ENCODE results near the gene PPP2R2B.

Gene PPP2R2B

GRCh38 chr5:146710348-146710747, 168.2 kb downstream of the PPP2R2B start:
- ChIA-PET POLR2A (no interaction called here), CTCF (no interaction called here)
- TF ChIP-seq, protein P1, sequence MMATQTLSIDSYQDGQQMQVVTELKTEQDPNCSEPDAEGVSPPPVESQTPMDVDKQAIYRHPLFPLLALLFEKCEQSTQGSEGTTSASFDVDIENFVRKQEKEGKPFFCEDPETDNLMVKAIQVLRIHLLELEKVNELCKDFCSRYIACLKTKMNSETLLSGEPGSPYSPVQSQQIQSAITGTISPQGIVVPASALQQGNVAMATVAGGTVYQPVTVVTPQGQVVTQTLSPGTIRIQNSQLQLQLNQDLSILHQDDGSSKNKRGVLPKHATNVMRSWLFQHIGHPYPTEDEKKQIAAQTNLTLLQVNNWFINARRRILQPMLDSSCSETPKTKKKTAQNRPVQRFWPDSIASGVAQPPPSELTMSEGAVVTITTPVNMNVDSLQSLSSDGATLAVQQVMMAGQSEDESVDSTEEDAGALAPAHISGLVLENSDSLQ (IDR thresholded peaks at IDR 0.05) = no peak
- TF ChIP-seq FOXM1 (IDR thresholded peaks at IDR 0.05; ENCODE audit: borderline replicate concordance) (no peak), ELF4 (IDR thresholded peaks at IDR 0.05) (no peak), FOXA1 (IDR thresholded peaks at IDR 0.05) (no peak), L3MBTL2 (conservative IDR thresholded peaks at IDR 0.05) (no peak), ARNT (IDR thresholded peaks at IDR 0.05) (no peak), LEF1 (IDR thresholded peaks at IDR 0.05; ENCODE audit: borderline replicate concordance) (no peak), FOXK2 (IDR thresholded peaks at IDR 0.05) (no peak), BHLHE40 (IDR thresholded peaks at IDR 0.05; ENCODE audit: borderline replicate concordance) (no peak), SUZ12 (IDR thresholded peaks at IDR 0.05) (no peak), SP1 (IDR thresholded peaks at IDR 0.05) (no peak), CTBP1 (IDR thresholded peaks at IDR 0.05; ENCODE audit: borderline replicate concordance) (no peak), HDGF (IDR thresholded peaks at IDR 0.05; ENCODE audit: borderline replicate concordance) (no peak), TARDBP (IDR thresholded peaks at IDR 0.05) (no peak), NFRKB (IDR thresholded peaks at IDR 0.05) (no peak), ZNF384 (IDR thresholded peaks at IDR 0.05) (no peak)
- DNase-seq (ENCODE audit: extremely low spot score) = no peak

DNA sequence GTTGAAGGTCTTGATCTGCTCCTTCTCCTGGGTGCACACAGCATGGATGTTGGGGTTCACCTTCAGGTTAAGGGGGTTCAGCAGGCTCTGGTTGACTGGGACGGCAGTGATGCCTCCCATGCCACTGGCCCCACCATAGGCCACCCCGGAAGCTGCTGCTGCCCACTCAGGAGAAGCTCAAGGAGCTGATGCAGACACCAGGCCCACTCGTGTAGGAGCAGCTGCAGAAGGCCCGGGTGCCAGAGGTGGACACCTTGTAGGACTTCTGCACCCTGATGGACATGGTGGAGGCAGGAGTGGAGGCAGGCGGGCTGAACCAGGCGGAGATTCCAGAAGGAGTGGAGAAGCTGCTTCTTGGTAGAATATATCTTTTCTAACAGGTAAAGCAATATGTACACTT, 171.2 kb downstream of the PPP2R2B start:
- TF ChIP-seq L3MBTL2 (conservative IDR thresholded peaks at IDR 0.05) (no peak), ZNF384 (IDR thresholded peaks at IDR 0.05) (no peak), TARDBP (IDR thresholded peaks at IDR 0.05) (no peak), NFRKB (IDR thresholded peaks at IDR 0.05) (no peak), FOXK2 (IDR thresholded peaks at IDR 0.05) (no peak), ARNT (IDR thresholded peaks at IDR 0.05) (no peak), CTBP1 (IDR thresholded peaks at IDR 0.05; ENCODE audit: borderline replicate concordance) (no peak)
- TF ChIP-seq, protein P1 (IDR thresholded peaks at IDR 0.05) = no peak
- POLR2A ChIA-PET = no interaction called here
- CTCF ChIA-PET = no interaction called here
- DNase-seq (ENCODE audit: extremely low spot score) = no peak

DNA sequence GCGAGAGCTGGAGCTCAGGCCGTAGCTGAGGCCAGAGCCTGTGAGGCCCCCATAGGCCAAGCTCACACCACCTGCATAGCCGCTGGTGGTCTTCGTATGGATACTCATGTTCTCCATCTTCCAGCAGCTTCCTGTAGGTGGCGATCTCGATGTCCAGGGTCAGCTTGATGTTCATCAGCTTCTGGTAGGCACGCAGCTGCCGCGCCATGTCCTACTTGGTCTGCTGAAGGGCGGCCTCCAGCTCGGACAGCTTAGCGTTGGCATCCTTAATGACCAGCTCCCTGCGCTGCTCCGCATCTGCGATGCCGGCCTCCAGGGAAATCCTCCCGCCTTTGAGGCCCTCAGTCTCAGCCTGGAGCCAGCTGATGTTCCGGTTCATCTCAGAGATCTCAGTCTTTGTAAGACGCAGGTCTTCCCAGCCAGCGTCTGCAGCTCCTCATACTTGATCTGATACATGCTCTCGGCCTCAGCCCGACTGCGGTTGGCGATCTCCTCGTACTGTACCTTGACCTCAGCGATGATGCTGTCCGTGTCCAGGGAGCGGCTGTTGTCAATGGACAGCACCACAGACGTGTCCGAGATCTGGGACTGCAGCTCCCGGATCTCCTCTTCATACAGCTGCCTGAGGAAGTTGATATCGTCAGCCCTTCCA, 172.1 kb downstream of the PPP2R2B start:
- DNase-seq (ENCODE audit: extremely low spot score) = peak; percentile 7
- TF ChIP-seq L3MBTL2 (conservative IDR thresholded peaks at IDR 0.05) (no peak), BHLHE40 (IDR thresholded peaks at IDR 0.05; ENCODE audit: borderline replicate concordance) (no peak), SP1 (IDR thresholded peaks at IDR 0.05) (no peak), TARDBP (IDR thresholded peaks at IDR 0.05) (no peak), FOXA1 (IDR thresholded peaks at IDR 0.05) (no peak), FOXK2 (IDR thresholded peaks at IDR 0.05) (no peak), ELF4 (IDR thresholded peaks at IDR 0.05) (no peak), NFRKB (IDR thresholded peaks at IDR 0.05) (no peak), ZNF384 (IDR thresholded peaks at IDR 0.05) (no peak), SUZ12 (IDR thresholded peaks at IDR 0.05) (no peak), HDGF (IDR thresholded peaks at IDR 0.05; ENCODE audit: borderline replicate concordance) (no peak), LEF1 (IDR thresholded peaks at IDR 0.05; ENCODE audit: borderline replicate concordance) (no peak), CTBP1 (IDR thresholded peaks at IDR 0.05; ENCODE audit: borderline replicate concordance) (no peak), ARNT (IDR thresholded peaks at IDR 0.05) (no peak), FOXM1 (IDR thresholded peaks at IDR 0.05; ENCODE audit: borderline replicate concordance) (no peak)
- TF ChIP-seq, protein P1 (IDR thresholded peaks at IDR 0.05) = no peak
- CTCF ChIA-PET = interaction anchor here (0.6 to 0.8 kb wide), 3 partner anchors 26 to 53 kb away, joined by 3 read pairs; no protein-coding TSS in a partner anchor
- POLR2A ChIA-PET = no interaction called here

DNA sequence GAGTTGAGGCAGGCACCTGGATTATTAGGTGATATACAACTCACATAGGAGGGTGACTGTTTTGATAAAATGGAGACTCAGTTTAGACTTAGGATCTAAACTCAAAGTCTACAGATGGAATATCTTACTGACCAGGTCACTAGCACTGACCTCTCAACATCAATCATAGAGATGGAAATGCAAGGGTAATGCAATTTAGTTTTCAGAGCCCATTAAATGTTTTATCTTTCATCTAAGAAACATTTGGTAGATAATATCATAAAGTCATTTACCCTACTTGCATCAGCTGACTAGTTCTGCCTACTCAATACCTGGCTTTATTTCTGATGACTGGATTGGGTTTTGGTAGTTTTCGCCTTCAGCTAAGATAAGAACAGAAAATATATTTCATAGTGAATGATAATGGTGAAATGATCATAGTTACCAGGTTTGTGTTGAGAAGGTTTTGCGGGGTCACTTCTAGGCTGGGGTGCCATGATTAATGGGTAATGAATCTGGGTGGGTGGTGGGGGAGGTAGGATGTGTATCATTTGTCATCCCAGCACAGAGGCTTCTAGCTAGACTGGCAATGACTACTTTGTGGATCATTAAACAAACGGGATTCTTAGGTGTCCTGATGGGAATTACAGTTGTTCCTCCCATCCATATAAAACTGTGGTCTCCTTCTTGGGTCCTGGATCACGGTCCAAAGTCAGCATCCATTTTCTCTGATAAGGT, 173.4 kb downstream of the PPP2R2B start:
- CTCF ChIA-PET = no interaction called here
- TF ChIP-seq ZNF384 (IDR thresholded peaks at IDR 0.05) = no peak
- no peak for TF ChIP-seq FOXA1 (IDR thresholded peaks at IDR 0.05)
- POLR2A ChIA-PET = no interaction called here
- DNase-seq (ENCODE audit: extremely low spot score) = no peak

GRCh38 chr5:146703899-146704298, 174.7 kb downstream of the PPP2R2B start:
- no peak for DNase-seq (ENCODE audit: extremely low spot score)
- no peak for TF ChIP-seq FOXM1 (IDR thresholded peaks at IDR 0.05; ENCODE audit: borderline replicate concordance)
- TF ChIP-seq SP1 (IDR thresholded peaks at IDR 0.05) = no peak
- TF ChIP-seq ARNT (IDR thresholded peaks at IDR 0.05) = no peak
- TF ChIP-seq TARDBP (IDR thresholded peaks at IDR 0.05) = no peak
- no peak for TF ChIP-seq FOXK2 (IDR thresholded peaks at IDR 0.05)
- no peak for TF ChIP-seq HDGF (IDR thresholded peaks at IDR 0.05; ENCODE audit: borderline replicate concordance)
- no peak for TF ChIP-seq LEF1 (IDR thresholded peaks at IDR 0.05; ENCODE audit: borderline replicate concordance)
- TF ChIP-seq CTBP1 (IDR thresholded peaks at IDR 0.05; ENCODE audit: borderline replicate concordance) = no peak
- TF ChIP-seq ZNF384 (IDR thresholded peaks at IDR 0.05) = no peak
- no peak for TF ChIP-seq FOXA1 (IDR thresholded peaks at IDR 0.05)
- no peak for TF ChIP-seq L3MBTL2 (conservative IDR thresholded peaks at IDR 0.05)
- no peak for TF ChIP-seq ELF4 (IDR thresholded peaks at IDR 0.05)
- TF ChIP-seq BHLHE40 (IDR thresholded peaks at IDR 0.05; ENCODE audit: borderline replicate concordance) = no peak
- TF ChIP-seq, protein P1 (IDR thresholded peaks at IDR 0.05) = no peak
- no peak for TF ChIP-seq NFRKB (IDR thresholded peaks at IDR 0.05)
- no peak for TF ChIP-seq SUZ12 (IDR thresholded peaks at IDR 0.05)
- POLR2A ChIA-PET = no interaction called here
- CTCF ChIA-PET = no interaction called here
